Ovary (tissue), 10 donors: ENCODE results near the gene ALKBH2. TPM values are rescaled to one million over a fixed set of nuclear protein-coding genes. Genes with fewer than 3 reads are reported as not detected.

Experiments used
- DNase-seq, 5 donors: peaks; one replicate each; pipeline ENCODE4 v3.0.0-alpha.2; 2019 to 2020
- H3K27ac ChIP-seq, 2 donors: fragments of 200-600 bp; one replicate each; pipeline versions ENCODE4 v1.5.1 to v1.8.0; 2019 to 2022
- H3K27me3 ChIP-seq: fragments of 200-600 bp; one replicate; pipeline ENCODE4 v1.8.0; 2022
- H3K36me3 ChIP-seq: fragments of 200-600 bp; sonication (generic); one replicate; pipeline ENCODE4 v1.5.1; 2019
- H3K4me1 ChIP-seq: one replicate; pipeline ENCODE4 v1.8.1; 2013; ENCODE audit warnings: mild to moderate bottlenecking, moderate library complexity; ENCODE audit not compliant: insufficient read depth
- H3K4me3 ChIP-seq: fragments of 200-600 bp; sonication (generic); one replicate; pipeline ENCODE4 v1.5.1; 2017
- H3K9me3 ChIP-seq, 2 donors: fragments of 200-600 bp in 1 of 2; sonication (generic) in 1 of 2; one replicate each; pipeline versions ENCODE4 v1.5.1 to v1.8.1; 2013 to 2019; ENCODE audit warnings: mild to moderate bottlenecking in 1 of 2, moderate library complexity in 1 of 2
- CTCF ChIP-seq, 3 donors: fragments of 450-650 bp in 2 of 3; fragments of 200-600 bp in 1 of 3; IDR thresholded peaks; one replicate each; pipeline versions ENCODE4 v1.5.1 to v1.8.0; 2016 to 2022; ENCODE audit warnings: antibody characterized with exemption in 3 of 3, mild to moderate bottlenecking in 1 of 3
- EP300 ChIP-seq: sonication (generic); formaldehyde crosslinking; IDR thresholded peaks from one replicate; pipeline ENCODE4 v1.6.1; 2017; ENCODE audit warnings: antibody characterized with exemption
- POLR2A ChIP-seq: fragments of 450-650 bp; IDR thresholded peaks from one replicate; pipeline ENCODE4 v1.6.1; 2017; ENCODE audit warnings: antibody characterized with exemption, mild to moderate bottlenecking, moderate library complexity
- WGBS, 3 donors: extraction: QIAGEN DNeasy Blood & Tissue Kit in 1 of 3; methylation state at CpG; one replicate each; pipeline versions ENCODE4 v1.1.5 to v1.1.7; 2013 to 2017; 5-methylcytosine and 5-hydroxymethylcytosine counted together
- intact Hi-C, 4 donors: fragments of 100-400 bp; cut with DNase I; formaldehyde crosslinking; loops; one replicate each; pipeline versions ENCODE4 v1.11.0 to v1.15.1; 2022 to 2023
- long read RNA-seq, 3 donors: library from polyadenylated mRNA in 2 of 3; unstranded in 2 of 3; transcript quantifications; one replicate each; pipeline ENCODE4 v2.0.0 and lab custom pipeline, GENCODE V29; 2021 to 2026
- polyA plus RNA-seq, 2 donors: library from polyadenylated mRNA; stranded (reverse); fragments of 200-250 nt in 1 of 2; fragments of 350-450 nt in 1 of 2; fragmentation: Illumina TruSeq in 1 of 2; extraction: RNeasy Lipid Tissue Mini Kit (QIAGEN cat#74804) in 1 of 2; gene quantifications; one replicate each; pipeline ENCODE4 v1.2.3, GENCODE V29; 2013 to 2014
- total RNA-seq, 7 donors: library from RNA; depleted of rRNA in 2 of 7; stranded (reverse); fragments of >200 nt in 2 of 7; fragmentation: NEBNext Ultra II Directional in 3 of 7; extraction: Animal tissue kit (Norgen Biotek cat#: 25700) in 3 of 7; gene quantifications; one replicate each; pipeline versions ENCODE4 v1.1.0 to v1.2.4, GENCODE V29; 2016 to 2023
- donor health status: DM: no; HTN: no; CAD: no; lungs with moderate emphysema.
- donor health status: DM: no; HTN: no; CAD: no.
- donor health status: Bipolar disorder and iron deficiency.
- donor health status: DM: yes; HTN: yes; CAD: no.
- donor health status: DM: no; HTN: no; CAD: no.
- donor health status: DM: yes; HTN: yes; CAD: no.

ALKBH2 gene
- total RNA-seq (10 to 100 TPM; 11.3 to 26.4 (median 21.1) TPM), polyA plus RNA-seq (10 to 100 TPM; 11.7 to 24.8 TPM)
- long read RNA-seq, donor 1, transcript ALKBH2-202 (4 exons, 1,159 nt) = major isoform, 26 of 67 reads
- long read RNA-seq, donor 1, transcript ALKBH2-201 (4 exons, 1,030 nt) = minor isoform, 6 of 67 reads
- long read RNA-seq, donor 1, partial matches to known transcripts = 19 of 67 reads
- long read RNA-seq, donor 1, other reads (novel, unspliced or antisense) = 14 of 67 reads
- long read RNA-seq, donor 2, partial matches to known transcripts = 318 of 398 reads
- long read RNA-seq, donor 2, other reads (novel, unspliced or antisense) = 74 of 398 reads
- long read RNA-seq, donor 3, transcript ALKBH2-202 (4 exons, 1,159 nt) = major isoform, 10 of 34 reads
- long read RNA-seq, donor 3, partial matches to known transcripts = 8 of 34 reads
- long read RNA-seq, donor 3, other reads (novel, unspliced or antisense) = 10 of 34 reads

GRCh38 chr12:109093022-109093918, at the start of gene ALKBH2:
TSS of gene ALKBH2 (minus strand) at chr12:109093472. CDS start at chr12:109092786, 686 bp downstream.
- Histone ChIP-seq H3K4me1 (peaks cover 7% of the 10 kb centered on the region), H3K27ac (peak within 1 kb of the TSS in 1 of 2 donors; percentile 63), H3K36me3 (no peaks in the 10 kb centered on the region), H3K27me3 (no peaks in the 10 kb centered on the region), H3K9me3 (no peaks in the 10 kb centered on the region), H3K4me3 (peak within 1 kb of the TSS; percentile 48)
- TF ChIP-seq EP300 = peak; percentile 79
- peak; percentile 27 for TF ChIP-seq POLR2A
- peak; percentile 96 to 98 (median 97) for TF ChIP-seq CTCF (IDR thresholded peaks at IDR 0.05)
- peak; percentile 89 to 95 (median 93) for DNase-seq
- intact Hi-C loops = loop anchor here (5.0 to 10.0 kb wide), 5 partner anchors 238 to 528 kb away; partner anchors contain the start of genes ISCU (in 1 of the 4), SART3 (in 1 of the 4) and SSH1 (in 1 of the 4)
- WGBS, 3 donors = 2 to 4% (median 3%) methylated on average over 45 of the region's 45 CpGs

- Histone ChIP-seq H3K4me1 (no peaks in the 10 kb centered on the region), H3K27ac (no peak overlapping the region), H3K27me3 (no peaks in the 10 kb centered on the region), H3K9me3 (no peaks in the 10 kb centered on the region), H3K36me3 (no peaks in the 10 kb centered on the region), H3K4me3 (no peak overlapping the region)
- intact Hi-C loops = no loop called here
- TF ChIP-seq EP300 = no peak
- TF ChIP-seq POLR2A = no peak
- no peak for TF ChIP-seq CTCF (IDR thresholded peaks at IDR 0.05)
- DNase-seq = no peak
- 93 to 97% (median 96%) methylated on average over 4 of the region's 4 CpGs for WGBS, 3 donors
Measured at GRCh38 chr12:109140560-109140959, 47.3 kb upstream of the ALKBH2 start.

- Histone ChIP-seq H3K9me3 (no peaks in the 10 kb centered on the region), H3K4me1 (no peaks in the 10 kb centered on the region), H3K4me3 (no peak overlapping the region), H3K36me3 (no peaks in the 10 kb centered on the region), H3K27me3 (no peaks in the 10 kb centered on the region), H3K27ac (no peak overlapping the region)
- intact Hi-C loops = no loop called here
- DNase-seq = no peak
- TF ChIP-seq CTCF (IDR thresholded peaks at IDR 0.05) = no peak
- no peak for TF ChIP-seq POLR2A
- no peak for TF ChIP-seq EP300
- 81 to 95% (median 86%) methylated on average over 7 of the region's 7 CpGs for WGBS, 3 donors
Measured at GRCh38 chr12:109139791-109140190, 46.5 kb upstream of the ALKBH2 start.

GRCh38 chr12:109139360-109139759, 46.1 kb upstream of the ALKBH2 start:
- no peak for DNase-seq
- Histone ChIP-seq H3K27me3 (no peaks in the 10 kb centered on the region), H3K9me3 (no peaks in the 10 kb centered on the region), H3K27ac (no peak overlapping the region), H3K4me3 (no peak overlapping the region), H3K36me3 (no peaks in the 10 kb centered on the region), H3K4me1 (peaks cover 2% of the 10 kb centered on the region)
- TF ChIP-seq CTCF (IDR thresholded peaks at IDR 0.05) = no peak
- 82 to 90% (median 87%) methylated on average over 9 of the region's 9 CpGs for WGBS, 3 donors
- intact Hi-C loops = no loop called here
